ENCODE measurements around the gene USP49.

The USP49 gene

DNA sequence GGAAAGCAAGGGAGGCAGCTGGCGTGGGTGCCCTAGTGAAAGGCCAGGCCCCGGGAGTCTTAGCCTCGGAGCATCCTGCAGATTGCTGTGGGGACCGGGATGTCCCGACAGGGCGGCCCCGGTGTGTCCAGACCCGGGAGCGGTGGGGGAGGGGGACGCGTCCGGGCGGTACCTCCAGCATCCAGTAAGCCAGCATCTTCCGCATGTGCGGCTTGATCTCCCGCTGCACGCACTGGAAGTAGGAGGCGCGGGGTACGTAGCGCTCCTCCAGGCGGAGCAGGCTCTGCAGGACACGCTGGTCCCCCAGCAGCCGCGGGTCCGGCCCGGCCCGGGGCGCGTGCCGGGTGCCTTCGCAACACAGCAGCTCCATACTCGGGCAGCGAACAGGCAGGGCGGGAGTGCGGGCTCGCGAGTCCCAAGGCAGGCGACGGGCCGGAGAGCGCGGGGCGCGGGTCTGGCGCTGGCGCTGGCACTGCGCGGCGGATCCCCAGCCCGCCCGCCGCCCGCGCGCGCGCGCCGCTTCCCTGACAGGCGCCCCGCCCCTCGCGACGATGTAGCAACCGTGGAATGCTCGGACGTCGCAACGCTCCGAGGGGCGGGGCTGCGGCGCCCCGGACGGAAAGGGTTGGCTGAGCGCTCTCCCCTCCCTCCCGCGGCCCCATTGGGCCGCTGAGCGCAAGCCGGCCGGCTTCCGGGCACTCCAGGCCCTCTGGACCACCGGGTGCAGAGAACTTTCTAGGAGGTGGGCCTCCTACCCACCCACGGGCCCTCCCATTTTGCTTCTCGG, 46.3 kb upstream of the USP49 start, which contains the start of gene CCND3:
TSS of gene CCND3 (minus strand) at position 529 of the 787 bp plus-strand sequence. CDS start at position 370, 159 bp downstream.
- Histone ChIP-seq H3K14ac (ENCODE audit: low read length) (peak within 1 kb of the TSS; percentile 85), H3K9ac (ENCODE audit: low read depth, low read length, poor library complexity) (peak within 1 kb of the TSS; percentile 93), H3K4ac (ENCODE audit: low read length) (no peak within 1 kb of the TSS), H3K23ac (ENCODE audit: low read depth, low read length, poor library complexity) (peak within 1 kb of the TSS; percentile 95), H4K91ac (ENCODE audit: low read depth, low read length, poor library complexity) (no peak within 1 kb of the TSS), H2BK5ac (ENCODE audit: low read length) (peak within 1 kb of the TSS; percentile 93), H3K9me3 (replicated peaks in 1 of 2; ENCODE audit: control insufficient read depth in 2 of 2, insufficient read depth in 1 of 2, low read depth in 1 of 2, low read length in 2 of 2) (no peaks in the 10 kb centered on the region), H3K18ac (ENCODE audit: low read length) (peak within 1 kb of the TSS; percentile 89), H2BK12ac (ENCODE audit: low read length) (no peak within 1 kb of the TSS), H3K79me1 (ENCODE audit: low read depth, low read length) (peaks cover 6% of the 10 kb centered on the region), H3K4me2 (ENCODE audit: insufficient read depth, low read length, poor library complexity, severe bottlenecking) (peak within 1 kb of the TSS; percentile 100), H3K36me3 (replicated peaks in 1 of 2; ENCODE audit: control insufficient read depth in 2 of 2, insufficient read depth in 2 of 2, low read length in 2 of 2) (peaks cover 2 to 21% of the 10 kb centered on the region in 2 donors), H3K4me1 (ENCODE audit: control insufficient read depth in 2 of 2, insufficient read depth in 1 of 2, low read depth in 1 of 2, low read length in 2 of 2) (peaks cover 18 to 21% of the 10 kb centered on the region in 2 donors), H2AFZ (ENCODE audit: low read length) (peak within 1 kb of the TSS; percentile 96), H2BK15ac (ENCODE audit: low read length) (peak within 1 kb of the TSS; percentile 35), H3K27me3 (ENCODE audit: control insufficient read depth in 3 of 3, insufficient read depth in 3 of 3, low read depth in 1 of 3, low read length in 3 of 3) (no peaks in the 10 kb centered on the region), H2AK5ac (ENCODE audit: low read depth, low read length) (peak within 1 kb of the TSS; percentile 47), H3K4me3 (ENCODE audit: low read length in 2 of 2) (peak within 1 kb of the TSS; percentile 92 to 96), H2BK120ac (ENCODE audit: low read depth, low read length) (no peak within 1 kb of the TSS), H3K27ac (replicated peaks; ENCODE audit: low read length) (no peak within 1 kb of the TSS), H4K8ac (ENCODE audit: low read depth, low read length) (no peak within 1 kb of the TSS)
- peak; percentile 82 for DNase-seq (ENCODE audit: low spot score)
- no CpG with 5 or more reads among the region's 87 CpGs for WGBS, 2 donors (ENCODE audit: extremely low coverage in 2 of 2, insufficient read length in 2 of 2, insufficient replicate concordance in 1 of 2)

DNA sequence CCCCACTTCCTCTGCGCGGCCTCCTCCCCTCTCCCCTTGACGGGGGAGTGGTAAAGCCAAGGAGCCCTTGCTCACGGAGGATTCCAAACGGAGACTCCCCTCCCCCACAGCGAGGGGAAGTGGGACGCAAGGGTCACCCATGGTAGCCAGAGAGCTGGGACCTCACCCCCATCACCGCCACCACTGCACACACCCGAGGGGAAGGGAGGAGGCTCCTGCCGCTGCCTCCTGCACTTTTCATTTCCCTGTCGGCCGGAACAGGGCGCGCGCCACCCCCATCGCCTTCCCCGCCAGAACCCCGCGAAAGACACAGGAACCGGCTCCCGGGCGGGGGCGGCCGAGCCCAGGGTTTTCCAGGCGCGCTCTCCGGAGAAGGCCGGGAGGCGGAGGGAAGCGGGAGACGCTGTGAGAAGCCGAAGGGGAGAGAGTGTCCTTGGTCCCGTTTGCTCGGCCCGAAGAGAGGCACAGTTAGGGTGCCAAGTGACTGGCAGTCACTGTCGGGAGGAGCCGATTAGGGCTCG, 45.6 kb upstream of the USP49 start:
- H2BK12ac ChIP-seq (ENCODE audit: low read length), result no peak overlapping the region
- no peaks in the 10 kb centered on the region for H3K27me3 ChIP-seq (ENCODE audit: control insufficient read depth in 3 of 3, insufficient read depth in 3 of 3, low read depth in 1 of 3, low read length in 3 of 3)
- no peak overlapping the region for H2BK120ac ChIP-seq (ENCODE audit: low read depth, low read length)
- H2BK15ac ChIP-seq (ENCODE audit: low read length), result peak overlapping the region; percentile 35
- DNase-seq (ENCODE audit: low spot score), result no peak
- peak overlapping the region; percentile 95 for H3K23ac ChIP-seq (ENCODE audit: low read depth, low read length, poor library complexity)
- no peaks in the 10 kb centered on the region for H3K9me3 ChIP-seq (replicated peaks in 1 of 2; ENCODE audit: control insufficient read depth in 2 of 2, insufficient read depth in 1 of 2, low read depth in 1 of 2, low read length in 2 of 2)
- H2AK5ac ChIP-seq (ENCODE audit: low read depth, low read length), result peak overlapping the region; percentile 47
- no CpG with 5 or more reads among the region's 38 CpGs for WGBS, 2 donors (ENCODE audit: extremely low coverage in 2 of 2, insufficient read length in 2 of 2, insufficient replicate concordance in 1 of 2)
- peak overlapping the region; percentile 100 for H3K4me2 ChIP-seq (ENCODE audit: insufficient read depth, low read length, poor library complexity, severe bottlenecking)
- H3K18ac ChIP-seq (ENCODE audit: low read length), result peak overlapping the region; percentile 89
- no peak overlapping the region for H3K27ac ChIP-seq (replicated peaks; ENCODE audit: low read length)
- no peak overlapping the region for H4K8ac ChIP-seq (ENCODE audit: low read depth, low read length)
- peak overlapping the region; percentile 92 to 96 for H3K4me3 ChIP-seq (ENCODE audit: low read length in 2 of 2)
- peak overlapping the region; percentile 93 for H3K9ac ChIP-seq (ENCODE audit: low read depth, low read length, poor library complexity)
- H3K79me1 ChIP-seq (ENCODE audit: low read depth, low read length), result peaks cover 6% of the 10 kb centered on the region
- H4K91ac ChIP-seq (ENCODE audit: low read depth, low read length, poor library complexity), result no peak overlapping the region
- peak overlapping the region; percentile 96 for H2AFZ ChIP-seq (ENCODE audit: low read length)
- peak overlapping the region; percentile 85 for H3K14ac ChIP-seq (ENCODE audit: low read length)
- peak overlapping the region; percentile 93 for H2BK5ac ChIP-seq (ENCODE audit: low read length)
- no peak overlapping the region for H3K4ac ChIP-seq (ENCODE audit: low read length)
- H3K4me1 ChIP-seq (ENCODE audit: control insufficient read depth in 2 of 2, insufficient read depth in 1 of 2, low read depth in 1 of 2, low read length in 2 of 2), result peaks cover 18 to 21% of the 10 kb centered on the region in 2 donors
- peaks cover 4 to 27% of the 10 kb centered on the region in 2 donors for H3K36me3 ChIP-seq (replicated peaks in 1 of 2; ENCODE audit: control insufficient read depth in 2 of 2, insufficient read depth in 2 of 2, low read length in 2 of 2)

DNA sequence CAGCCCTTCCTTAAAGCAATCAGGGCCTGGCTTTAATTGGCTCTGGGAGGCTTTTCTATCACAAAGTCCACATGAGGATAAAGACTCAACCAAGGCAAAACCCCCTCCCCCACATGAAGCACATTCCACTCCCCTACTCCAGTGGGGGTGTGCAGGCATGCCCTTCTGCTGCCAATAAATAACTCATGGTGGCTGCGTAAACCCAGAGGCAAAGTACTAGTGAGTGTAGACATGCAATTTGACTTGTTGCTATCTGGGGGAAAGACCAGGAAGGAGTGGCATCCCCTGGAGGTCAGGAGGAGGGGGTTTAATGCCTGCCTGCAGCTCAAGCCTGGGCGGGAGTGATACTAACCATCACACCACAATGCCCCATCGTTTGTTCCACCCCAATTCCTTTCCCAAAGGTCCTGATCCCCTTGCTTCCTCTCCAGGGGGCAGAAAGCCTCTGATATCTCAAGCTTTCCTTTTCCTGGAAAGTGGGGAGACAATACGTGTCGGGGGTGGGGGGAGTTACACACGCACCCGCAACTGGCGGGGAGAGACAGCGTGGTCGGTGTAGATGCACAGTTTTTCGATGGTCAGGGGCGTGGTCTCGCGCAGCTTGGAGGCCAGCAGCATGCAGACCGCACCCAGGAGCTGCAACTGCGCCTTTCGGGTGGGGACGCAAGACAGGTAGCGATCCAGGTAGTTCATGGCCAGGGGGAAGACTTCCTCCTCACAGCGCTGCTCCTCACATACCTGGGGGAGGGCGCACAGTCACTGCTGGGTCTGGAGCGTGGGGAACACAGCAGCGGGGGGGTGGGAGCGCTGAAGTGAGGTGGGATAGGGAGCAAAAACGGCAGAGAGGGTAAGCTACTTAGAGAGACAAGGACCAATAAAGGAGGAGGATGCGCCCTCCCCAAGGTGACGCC, 44.9 kb upstream of the USP49 start:
- Histone ChIP-seq H3K79me1 (ENCODE audit: low read depth, low read length) (peaks cover 6% of the 10 kb centered on the region), H2BK120ac (ENCODE audit: low read depth, low read length) (no peak overlapping the region), H3K9me3 (replicated peaks in 1 of 2; ENCODE audit: control insufficient read depth in 2 of 2, insufficient read depth in 1 of 2, low read depth in 1 of 2, low read length in 2 of 2) (no peaks in the 10 kb centered on the region), H3K36me3 (replicated peaks in 1 of 2; ENCODE audit: control insufficient read depth in 2 of 2, insufficient read depth in 2 of 2, low read length in 2 of 2) (peaks cover 9 to 34% of the 10 kb centered on the region in 2 donors), H3K4me2 (ENCODE audit: insufficient read depth, low read length, poor library complexity, severe bottlenecking) (peak overlapping the region; percentile 100), H4K8ac (ENCODE audit: low read depth, low read length) (no peak overlapping the region), H2BK5ac (ENCODE audit: low read length) (peak overlapping the region; percentile 93), H3K14ac (ENCODE audit: low read length) (peak overlapping the region; percentile 73), H4K91ac (ENCODE audit: low read depth, low read length, poor library complexity) (no peak overlapping the region), H2BK15ac (ENCODE audit: low read length) (peak overlapping the region; percentile 18), H2BK12ac (ENCODE audit: low read length) (no peak overlapping the region), H3K27ac (replicated peaks; ENCODE audit: low read length) (peak overlapping the region; percentile 39), H2AK5ac (ENCODE audit: low read depth, low read length) (peak overlapping the region; percentile 47), H3K9ac (ENCODE audit: low read depth, low read length, poor library complexity) (peak overlapping the region; percentile 83), H3K4ac (ENCODE audit: low read length) (no peak overlapping the region), H2AFZ (ENCODE audit: low read length) (peak overlapping the region; percentile 96), H3K27me3 (ENCODE audit: control insufficient read depth in 3 of 3, insufficient read depth in 3 of 3, low read depth in 1 of 3, low read length in 3 of 3) (no peaks in the 10 kb centered on the region), H3K4me3 (ENCODE audit: low read length in 2 of 2) (peak overlapping the region; percentile 92 to 96), H3K23ac (ENCODE audit: low read depth, low read length, poor library complexity) (peak overlapping the region; percentile 95), H3K18ac (ENCODE audit: low read length) (peak overlapping the region; percentile 89), H3K4me1 (ENCODE audit: control insufficient read depth in 2 of 2, insufficient read depth in 1 of 2, low read depth in 1 of 2, low read length in 2 of 2) (peaks cover 18 to 21% of the 10 kb centered on the region in 2 donors)
- DNase-seq (ENCODE audit: low spot score), result no peak
- WGBS, 2 donors (ENCODE audit: extremely low coverage in 2 of 2, insufficient read length in 2 of 2, insufficient replicate concordance in 1 of 2), result no CpG with 5 or more reads among the region's 27 CpGs

Data from neuronal stem cell (in vitro differentiated cells).